ENCODE data around the gene MSRB2.

MSRB2 gene

GRCh38 chr10:23094786-23095403, 484 bp upstream of the MSRB2 start:
- no peak overlapping the region; the same call in 1 of the 2 replicates for H3K4me2 ChIP-seq (ENCODE audit: insufficient read depth, low read length)

GRCh38 chr10:23095966-23096801, 805 bp downstream of the MSRB2 start:
- peak; percentile 51 for DNase-seq
- TF ChIP-seq, protein P1, sequence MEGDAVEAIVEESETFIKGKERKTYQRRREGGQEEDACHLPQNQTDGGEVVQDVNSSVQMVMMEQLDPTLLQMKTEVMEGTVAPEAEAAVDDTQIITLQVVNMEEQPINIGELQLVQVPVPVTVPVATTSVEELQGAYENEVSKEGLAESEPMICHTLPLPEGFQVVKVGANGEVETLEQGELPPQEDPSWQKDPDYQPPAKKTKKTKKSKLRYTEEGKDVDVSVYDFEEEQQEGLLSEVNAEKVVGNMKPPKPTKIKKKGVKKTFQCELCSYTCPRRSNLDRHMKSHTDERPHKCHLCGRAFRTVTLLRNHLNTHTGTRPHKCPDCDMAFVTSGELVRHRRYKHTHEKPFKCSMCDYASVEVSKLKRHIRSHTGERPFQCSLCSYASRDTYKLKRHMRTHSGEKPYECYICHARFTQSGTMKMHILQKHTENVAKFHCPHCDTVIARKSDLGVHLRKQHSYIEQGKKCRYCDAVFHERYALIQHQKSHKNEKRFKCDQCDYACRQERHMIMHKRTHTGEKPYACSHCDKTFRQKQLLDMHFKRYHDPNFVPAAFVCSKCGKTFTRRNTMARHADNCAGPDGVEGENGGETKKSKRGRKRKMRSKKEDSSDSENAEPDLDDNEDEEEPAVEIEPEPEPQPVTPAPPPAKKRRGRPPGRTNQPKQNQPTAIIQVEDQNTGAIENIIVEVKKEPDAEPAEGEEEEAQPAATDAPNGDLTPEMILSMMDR (IDR thresholded peaks at IDR 0.05; ENCODE audit: borderline replicate concordance, extremely low read depth, low read length, poor library complexity, severe bottlenecking), result peak; percentile 4
- TF ChIP-seq EZH2 (IDR thresholded peaks at IDR 0.05; ENCODE audit: borderline replicate concordance, low read depth, low read length, severe bottlenecking), result no peak
- Histone ChIP-seq H4K20me1 (ENCODE audit: insufficient read depth, low read length) (peaks cover 3% of the 10 kb centered on the region; the same call in 1 of the 2 replicates), H3K4me2 (ENCODE audit: insufficient read depth, low read length) (peak overlapping the region; percentile 89), H3K9ac (ENCODE audit: low read depth, low read length) (peak overlapping the region; percentile 84), H3K36me3 (ENCODE audit: insufficient read depth, low read length) (no peaks in the 10 kb centered on the region), H2AFZ (ENCODE audit: low read depth, low read length) (peak overlapping the region; percentile 87), H3K4me3 (ENCODE audit: low read depth in 1 of 2, low read length in 2 of 2) (peak overlapping the region; percentile 76 to 87), H3K4me1 (ENCODE audit: insufficient read depth, low read length) (peaks cover 27% of the 10 kb centered on the region), H3K27ac (ENCODE audit: low read length) (peak overlapping the region; percentile 80), H3K79me2 (ENCODE audit: insufficient read depth, low read length) (peaks cover 9% of the 10 kb centered on the region), H3K9me3 (ENCODE audit: insufficient read depth, low read length, severe bottlenecking) (no peaks in the 10 kb centered on the region), H3K27me3 (ENCODE audit: insufficient read depth, low read length, poor library complexity) (no peaks in the 10 kb centered on the region)
- ATAC-seq (ENCODE audit: insufficient read depth, low read depth), result peak; percentile 62

More at GRCh38 chr10:23094786-23095403, 484 bp upstream of the MSRB2 start:
- Histone ChIP-seq H3K4me1 (ENCODE audit: insufficient read depth, low read length) (peaks cover 19% of the 10 kb centered on the region), H3K4me3 (ENCODE audit: low read depth in 1 of 2, low read length in 2 of 2) (no peak overlapping the region), H2AFZ (ENCODE audit: low read depth, low read length) (no peak overlapping the region), H3K27ac (ENCODE audit: low read length) (no peak overlapping the region), H3K79me2 (ENCODE audit: insufficient read depth, low read length) (peaks cover 9% of the 10 kb centered on the region), H3K27me3 (ENCODE audit: insufficient read depth, low read length, poor library complexity) (no peaks in the 10 kb centered on the region), H3K9ac (ENCODE audit: low read depth, low read length) (no peak overlapping the region; the same call in 1 of the 2 replicates), H3K9me3 (ENCODE audit: insufficient read depth, low read length, severe bottlenecking) (no peaks in the 10 kb centered on the region), H3K36me3 (ENCODE audit: insufficient read depth, low read length) (no peaks in the 10 kb centered on the region), H4K20me1 (ENCODE audit: insufficient read depth, low read length) (peaks cover 3% of the 10 kb centered on the region; the same call in 1 of the 2 replicates)
- no peak for DNase-seq
- ATAC-seq (ENCODE audit: insufficient read depth, low read depth), result no peak
- no peak for TF ChIP-seq EZH2 (IDR thresholded peaks at IDR 0.05; ENCODE audit: borderline replicate concordance, low read depth, low read length, severe bottlenecking)
- TF ChIP-seq, protein P1 (IDR thresholded peaks at IDR 0.05; ENCODE audit: borderline replicate concordance, extremely low read depth, low read length, poor library complexity, severe bottlenecking), result no peak

- Histone ChIP-seq H3K4me2 (ENCODE audit: insufficient read depth, low read length) (peak overlapping the region; percentile 89), H3K9ac (ENCODE audit: low read depth, low read length) (peak overlapping the region; percentile 84), H4K20me1 (ENCODE audit: insufficient read depth, low read length) (peaks cover 3% of the 10 kb centered on the region; the same call in 1 of the 2 replicates), H2AFZ (ENCODE audit: low read depth, low read length) (no peak overlapping the region), H3K36me3 (ENCODE audit: insufficient read depth, low read length) (no peaks in the 10 kb centered on the region), H3K27me3 (ENCODE audit: insufficient read depth, low read length, poor library complexity) (no peaks in the 10 kb centered on the region), H3K4me1 (ENCODE audit: insufficient read depth, low read length) (peaks cover 27% of the 10 kb centered on the region), H3K4me3 (ENCODE audit: low read depth in 1 of 2, low read length in 2 of 2) (peak overlapping the region; percentile 76 to 87; a peak in 3 of 4 replicates), H3K27ac (ENCODE audit: low read length) (no peak overlapping the region; the same call in 1 of the 2 replicates), H3K79me2 (ENCODE audit: insufficient read depth, low read length) (peaks cover 9% of the 10 kb centered on the region), H3K9me3 (ENCODE audit: insufficient read depth, low read length, severe bottlenecking) (no peaks in the 10 kb centered on the region)
- DNase-seq (no peak), ATAC-seq (ENCODE audit: insufficient read depth, low read depth) (no peak)
- TF ChIP-seq, protein P1 (IDR thresholded peaks at IDR 0.05; ENCODE audit: borderline replicate concordance, extremely low read depth, low read length, poor library complexity, severe bottlenecking), result no peak
- no peak for TF ChIP-seq EZH2 (IDR thresholded peaks at IDR 0.05; ENCODE audit: borderline replicate concordance, low read depth, low read length, severe bottlenecking)
Observed at GRCh38 chr10:23096802-23097549, 1.6 kb downstream of the MSRB2 start.
